PC-3 (cell line): ENCODE measurements around the gene SAFB. TPM values are rescaled to one million over a fixed set of nuclear protein-coding genes. Genes with fewer than 3 reads are reported as not detected.

Experiments used
- ATAC-seq: fragments of 200-7000 bp; cut with Tn5 transposase; 2 replicates; pipeline ENCODE4 v1.9.1; 2020; ENCODE audit warnings: mild to moderate bottlenecking, moderate library complexity
- BruUV-seq: library from RNA; stranded (reverse); fragments of 400-500 nt; replicated peaks from 2 replicates; lab custom pipeline; 2021; lab: Mats Ljungman, UMichigan
- CTCF ChIA-PET: fragments of 300-600 bp; sonication (Branson Sonifier 250); formaldehyde crosslinking; loops from one replicate; lab custom pipeline; 2022; ENCODE audit warnings: antibody characterized with exemption; lab: Charles Lee
- POLR2A ChIA-PET: fragments of 300-600 bp; sonication (Branson Sonifier 250); formaldehyde crosslinking; loops from one replicate; lab custom pipeline; 2022; ENCODE audit warnings: antibody characterized with exemption; ENCODE audit not compliant: unreplicated experiment; lab: Charles Lee
- DNase-seq: peaks from one replicate; pipeline ENCODE4 v3.0.0-alpha.2; 2015
- H2AFZ ChIP-seq: fragments of 300-600 bp; sonication (generic); 2 replicates; pipeline ENCODE4 v1.6.0; 2016; ENCODE audit warnings: antibody characterized with exemption, low read length
- H3F3A ChIP-seq: fragments of 300-600 bp; sonication (generic); one replicate; pipeline ENCODE4 v1.6.0; 2017; ENCODE audit warnings: antibody characterized with exemption, low read length, control low read depth, mild to moderate bottlenecking; ENCODE audit not compliant: unreplicated experiment
- H3K27ac ChIP-seq: fragments of 300-600 bp; sonication (generic); 2 replicates; pipeline ENCODE4 v1.5.1; 2016; ENCODE audit warnings: mild to moderate bottlenecking, low read length
- H3K27me3 ChIP-seq: fragments of 300-600 bp; sonication (generic); 2 replicates; pipeline ENCODE4 v1.6.1; 2016; ENCODE audit warnings: low read length, mixed read lengths
- H3K36me3 ChIP-seq: fragments of 300-600 bp; sonication (generic); 2 replicates; pipeline ENCODE4 v1.6.1; 2016; ENCODE audit warnings: low read depth, mixed run types, low read length, mixed read lengths
- H3K4me1 ChIP-seq: fragments of 300-600 bp; sonication (generic); 2 replicates; pipeline ENCODE4 v1.5.1; 2016; ENCODE audit warnings: low read length; ENCODE audit not compliant: insufficient read depth
- H3K4me2 ChIP-seq: fragments of 300-600 bp; sonication (generic); 2 replicates; pipeline ENCODE4 v1.6.0; 2016; ENCODE audit warnings: low read length
- H3K4me3 ChIP-seq: fragments of 300-600 bp; sonication (generic); 2 replicates; pipeline ENCODE4 v1.5.1; 2016; ENCODE audit warnings: mild to moderate bottlenecking, low read length, mixed read lengths
- H3K79me2 ChIP-seq: fragments of 300-600 bp; sonication (generic); 2 replicates; pipeline ENCODE4 v1.6.1; 2017; ENCODE audit warnings: low read length, mixed read lengths
- H3K9ac ChIP-seq: fragments of 300-600 bp; sonication (generic); 2 replicates; pipeline ENCODE4 v1.6.0; 2016; ENCODE audit warnings: mild to moderate bottlenecking, low read length
- H3K9me2 ChIP-seq: fragments of 300-600 bp; sonication (generic); replicated peaks from 2 replicates; pipeline ENCODE4 v1.6.1; 2016; ENCODE audit warnings: mixed run types, low read length, mixed read lengths
- H3K9me3 ChIP-seq: fragments of 300-600 bp; sonication (generic); 2 replicates; pipeline ENCODE4 v1.6.1; 2016; ENCODE audit warnings: low read length, mixed read lengths
- H4K20me1 ChIP-seq: fragments of 300-600 bp; sonication (generic); 2 replicates; pipeline ENCODE4 v1.6.1; 2016; ENCODE audit warnings: low read length, mixed read lengths
- CTCF ChIP-seq: fragments of 300-600 bp; sonication (generic); conservative IDR thresholded peaks from 2 replicates; pipeline ENCODE4 v1.5.1; 2017; ENCODE audit warnings: antibody characterized with exemption, low read depth, mild to moderate bottlenecking, low read length
- EZH2 ChIP-seq: fragments of 300-600 bp; sonication (generic); IDR thresholded peaks from one replicate; pipeline ENCODE4 v1.6.1; 2017; ENCODE audit warnings: antibody characterized with exemption, mild to moderate bottlenecking, low read length; ENCODE audit not compliant: unreplicated experiment
- EZH2phosphoT487 ChIP-seq: fragments of 300-600 bp; sonication (generic); IDR thresholded peaks from 2 replicates; pipeline ENCODE4 v1.6.1; 2018; ENCODE audit warnings: mild to moderate bottlenecking, antibody characterized with exemption, low read length, borderline replicate concordance
- intact Hi-C: fragments of 100-400 bp; cut with micrococcal nuclease; formaldehyde crosslinking; loops from 2 replicates; pipeline ENCODE4 v1.9.0; 2023
- total RNA-seq: library from RNA; depleted of rRNA; stranded (reverse); fragments of >200 nt; gene quantifications from 2 replicates; pipeline ENCODE4 v1.2.3, GENCODE V29; 2014

The SAFB gene
- total RNA-seq, 1 experiment from 2014 or later = 94.9 TPM

- Histone ChIP-seq H3K4me3 (peak overlapping the region; percentile 97), H3K4me1 (peaks cover 7% of the 10 kb centered on the region), H3K9ac (peak overlapping the region; percentile 99), H4K20me1 (peaks cover 58% of the 10 kb centered on the region), H3K4me2 (peak overlapping the region; percentile 95), H3K9me3 (no peaks in the 10 kb centered on the region), H3K79me2 (peaks cover 53% of the 10 kb centered on the region), H3K27ac (no peak overlapping the region), H3F3A (peaks cover 14% of the 10 kb centered on the region), H3K27me3 (no peaks in the 10 kb centered on the region), H3K36me3 (peaks cover 54% of the 10 kb centered on the region), H3K9me2 (no peaks in the 10 kb centered on the region), H2AFZ (no peak overlapping the region)
- CTCF ChIA-PET = interaction anchor here (0.6 kb wide), 1 partner anchor 82 kb away, joined by 3 read pairs; no protein-coding TSS in a partner anchor
- TF ChIP-seq EZH2 (no peak), CTCF (no peak), EZH2phosphoT487 (no peak)
- POLR2A ChIA-PET = no interaction called here
- intact Hi-C loops = no loop called here
- BruUV-seq = no TSS peak
- ATAC-seq (no peak; the same call in 1 of the 2 replicates), DNase-seq (no peak)
These were observed 69.2 kb downstream of the SAFB start for GRCh38 chr19:5691822-5692722.

DNA sequence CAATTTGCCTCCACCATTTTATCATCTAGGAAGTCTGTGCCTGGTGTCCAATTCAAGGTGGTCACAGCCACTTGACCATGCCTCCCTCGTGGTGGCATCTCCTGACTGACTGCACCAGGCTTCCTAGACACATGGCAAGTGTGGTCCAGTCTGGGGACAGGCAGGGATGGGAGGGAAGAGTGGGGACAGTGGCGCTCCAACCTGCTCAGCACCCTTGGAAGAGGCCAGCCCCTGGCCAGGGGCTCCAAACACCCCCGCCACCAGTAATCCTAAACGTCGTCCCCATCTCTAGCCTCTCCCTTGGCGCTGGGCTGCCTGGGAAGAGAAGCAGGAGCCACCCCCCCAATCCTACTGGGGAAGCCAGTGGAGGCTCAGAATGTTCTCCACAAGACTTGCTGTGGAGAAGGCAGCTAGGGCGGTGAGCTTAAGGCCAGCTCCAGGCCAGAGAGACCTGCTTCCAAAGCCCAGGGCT is 69.9 kb downstream of the SAFB start:
- no peak for ATAC-seq
- H4K20me1 ChIP-seq = peaks cover 59% of the 10 kb centered on the region

More for the DNA sequence above, 69.9 kb downstream of the SAFB start:
- peak overlapping the region; percentile 97; the same call in 1 of the 2 replicates for H3K4me3 ChIP-seq
- H3K27ac ChIP-seq = no peak overlapping the region
- H3F3A ChIP-seq = peaks cover 14% of the 10 kb centered on the region
- H3K9me2 ChIP-seq = no peaks in the 10 kb centered on the region
- peaks cover 53% of the 10 kb centered on the region for H3K79me2 ChIP-seq
- H3K36me3 ChIP-seq = peaks cover 54% of the 10 kb centered on the region
- no peak for DNase-seq
- H3K9me3 ChIP-seq = no peaks in the 10 kb centered on the region
- peaks cover 7% of the 10 kb centered on the region for H3K4me1 ChIP-seq
- intact Hi-C loops = no loop called here
- H2AFZ ChIP-seq = no peak overlapping the region
- ChIA-PET CTCF (no interaction called here), POLR2A (no interaction called here)
- H3K27me3 ChIP-seq = no peaks in the 10 kb centered on the region
- H3K4me2 ChIP-seq = peak overlapping the region; percentile 95
- BruUV-seq = TSS peak; percentile 3
- H3K9ac ChIP-seq = no peak overlapping the region
- TF ChIP-seq EZH2 (no peak), EZH2phosphoT487 (no peak), CTCF (no peak)
